GM13977 (cell line): ENCODE data around the gene NEK11.
A peak's percentile ranks its signal among the peaks of the same experiment; 100 is the strongest.
"Not testable (repeated sequence)": the region's sequence is repeated elsewhere in the genome, so short reads cannot be mapped to it uniquely, and the experiment has no call there.

ENCODE experiments used
- DNase-seq: peaks from one replicate; pipeline ENCODE4 v3.0.0; 2012; ENCODE audit warnings: low spot score
- in situ Hi-C: fragments of 300-500 bp; cut with MboI; formaldehyde crosslinking; loops from one replicate; pipeline ENCODE4 v1.12.0; 2022; ENCODE audit warnings: low sequenced_read_pairs, low pct_unique_long_range_greater_than_20kb, mixed read lengths, inconsistent platforms; ENCODE audit not compliant: unreplicated experiment
- TF ChIP-seq, protein P1 (sequence below): IDR thresholded peaks from 2 replicates; pipeline ENCODE4 v1.5.1; 2012; ENCODE audit warnings: mild to moderate bottlenecking, control low read depth; ENCODE audit not compliant: insufficient read depth; ENCODE audit errors: extremely low read depth, missing control alignments

Gene NEK11

DNA sequence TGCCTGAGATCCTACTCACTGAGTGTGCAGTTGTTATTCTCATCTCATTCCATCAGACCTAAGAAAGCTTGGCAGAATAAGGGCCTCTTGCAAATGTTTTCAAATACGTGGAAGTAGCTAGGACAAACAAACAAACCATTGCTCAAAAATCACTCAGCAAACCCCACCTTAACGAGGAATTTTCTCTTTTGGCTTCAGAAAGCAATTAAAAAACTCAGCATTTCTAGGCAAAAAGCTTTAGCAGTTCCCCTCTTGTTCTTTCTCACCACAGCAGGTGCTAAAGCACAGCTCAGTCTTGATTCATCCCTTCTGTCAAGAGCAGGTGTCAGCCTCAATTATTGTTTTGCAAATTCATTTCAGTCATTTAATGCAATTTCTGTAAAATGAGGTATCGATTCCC, 296.3 kb downstream of the NEK11 start:
- DNase-seq, result no peak
- in situ Hi-C loops, result no loop called here
- TF ChIP-seq, protein P1, sequence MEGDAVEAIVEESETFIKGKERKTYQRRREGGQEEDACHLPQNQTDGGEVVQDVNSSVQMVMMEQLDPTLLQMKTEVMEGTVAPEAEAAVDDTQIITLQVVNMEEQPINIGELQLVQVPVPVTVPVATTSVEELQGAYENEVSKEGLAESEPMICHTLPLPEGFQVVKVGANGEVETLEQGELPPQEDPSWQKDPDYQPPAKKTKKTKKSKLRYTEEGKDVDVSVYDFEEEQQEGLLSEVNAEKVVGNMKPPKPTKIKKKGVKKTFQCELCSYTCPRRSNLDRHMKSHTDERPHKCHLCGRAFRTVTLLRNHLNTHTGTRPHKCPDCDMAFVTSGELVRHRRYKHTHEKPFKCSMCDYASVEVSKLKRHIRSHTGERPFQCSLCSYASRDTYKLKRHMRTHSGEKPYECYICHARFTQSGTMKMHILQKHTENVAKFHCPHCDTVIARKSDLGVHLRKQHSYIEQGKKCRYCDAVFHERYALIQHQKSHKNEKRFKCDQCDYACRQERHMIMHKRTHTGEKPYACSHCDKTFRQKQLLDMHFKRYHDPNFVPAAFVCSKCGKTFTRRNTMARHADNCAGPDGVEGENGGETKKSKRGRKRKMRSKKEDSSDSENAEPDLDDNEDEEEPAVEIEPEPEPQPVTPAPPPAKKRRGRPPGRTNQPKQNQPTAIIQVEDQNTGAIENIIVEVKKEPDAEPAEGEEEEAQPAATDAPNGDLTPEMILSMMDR, result no peak

DNA sequence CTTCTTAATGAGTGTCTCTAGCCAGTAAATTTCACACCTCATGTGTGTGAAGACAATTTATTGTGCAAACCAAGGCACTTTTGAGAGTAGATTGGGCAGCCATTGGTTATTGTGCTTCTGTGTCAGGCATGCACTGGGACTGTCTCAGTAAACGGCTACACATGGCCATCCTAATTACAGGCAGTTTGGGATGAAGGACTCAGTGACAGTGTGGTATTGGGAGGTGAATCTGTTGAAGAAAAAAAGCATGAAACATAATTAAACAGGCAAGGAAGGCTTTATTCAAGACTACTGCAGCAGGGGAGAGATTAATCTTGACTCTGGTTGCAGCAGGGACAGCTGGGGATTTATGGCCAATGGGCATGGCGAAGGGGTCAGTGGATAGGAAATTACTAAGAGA, 297.1 kb downstream of the NEK11 start:
- in situ Hi-C loops, result no loop called here
- no peak for DNase-seq
- TF ChIP-seq, protein P1, result no peak

DNA sequence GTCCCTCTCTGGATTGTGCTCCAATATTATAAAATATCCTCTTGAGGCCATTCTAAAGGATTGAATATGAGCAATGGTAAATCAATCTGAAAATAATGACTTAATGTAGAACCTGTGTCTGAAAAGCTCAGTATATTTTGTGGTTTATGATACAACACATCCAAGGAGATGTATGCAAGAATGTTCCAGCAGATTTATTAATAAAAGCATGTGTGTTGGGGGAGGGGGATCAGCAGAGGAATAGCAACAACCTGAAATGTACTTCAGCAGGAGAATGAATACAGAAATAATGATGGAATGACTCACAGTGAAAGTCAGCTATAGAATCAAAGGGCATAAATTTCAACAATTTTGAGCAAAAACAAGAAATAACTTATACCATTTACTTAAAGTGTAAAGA, 298.2 kb downstream of the NEK11 start:
- TF ChIP-seq, protein P1, result no peak
- in situ Hi-C loops, result no loop called here
- DNase-seq, result no peak

DNA sequence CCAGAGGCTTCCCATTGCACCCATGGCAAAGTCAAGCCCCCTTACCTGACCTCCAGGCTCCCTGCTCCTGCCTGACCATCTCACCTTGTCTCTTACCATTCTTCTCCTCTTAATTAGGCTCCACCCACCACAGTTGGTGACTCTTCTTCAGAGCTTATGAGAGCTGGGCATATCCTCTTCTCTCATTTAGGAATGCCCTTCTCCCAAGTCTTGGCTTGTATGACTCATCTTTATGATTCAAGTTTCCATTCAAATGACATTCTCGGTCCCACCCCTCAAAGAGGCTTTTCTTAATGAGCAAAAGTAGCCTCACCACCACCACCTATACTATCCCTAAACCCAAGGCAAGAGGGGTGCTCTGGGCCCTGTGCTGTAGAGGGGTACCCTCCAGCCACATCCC, 299.6 kb downstream of the NEK11 start:
- no peak for DNase-seq
- TF ChIP-seq, protein P1, result no peak
- in situ Hi-C loops, result no loop called here

DNA sequence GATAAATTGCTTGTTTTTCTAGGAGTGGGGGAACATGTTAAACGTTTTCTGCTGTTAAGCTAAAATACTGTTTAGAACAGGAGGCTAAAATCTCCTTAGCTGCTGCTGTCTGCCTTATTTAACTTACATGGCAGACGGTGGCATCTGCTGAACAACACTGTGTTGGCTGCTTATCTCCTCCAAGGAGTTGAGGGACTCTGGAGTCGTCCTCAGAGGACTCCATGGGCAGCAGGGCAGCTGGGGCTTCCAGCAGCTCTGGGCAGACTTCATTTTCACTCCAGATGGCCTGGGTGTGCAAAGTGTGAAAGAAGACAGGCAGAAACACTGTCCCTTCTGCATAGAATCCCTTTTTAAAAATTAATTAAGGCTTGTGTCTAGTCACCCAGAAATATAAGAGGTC, 302.0 kb downstream of the NEK11 start:
- TF ChIP-seq, protein P1, result no peak
- in situ Hi-C loops, result no loop called here
- no peak for DNase-seq

DNA sequence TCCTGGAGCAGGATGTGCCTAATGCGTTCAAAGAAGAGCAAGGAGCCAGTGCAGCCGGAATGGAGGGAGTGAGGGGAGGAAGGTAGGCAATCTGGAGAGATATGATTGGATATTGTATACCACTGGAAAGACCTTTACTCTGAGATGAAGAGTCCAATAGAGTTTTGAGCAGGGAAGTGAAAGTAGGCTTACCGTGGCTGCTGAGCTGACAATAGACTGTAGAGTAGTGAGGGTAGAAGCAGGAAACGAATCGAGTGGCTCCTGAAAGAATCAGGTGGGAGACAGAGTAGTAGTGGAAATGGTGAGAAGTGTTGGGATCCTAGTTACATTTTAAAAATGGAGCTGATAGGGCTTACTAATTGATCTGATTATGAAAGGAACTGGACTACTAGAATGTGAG, 303.1 kb downstream of the NEK11 start:
- TF ChIP-seq, protein P1, result no peak
- peak; percentile 14 for DNase-seq
- in situ Hi-C loops, result no loop called here

DNA sequence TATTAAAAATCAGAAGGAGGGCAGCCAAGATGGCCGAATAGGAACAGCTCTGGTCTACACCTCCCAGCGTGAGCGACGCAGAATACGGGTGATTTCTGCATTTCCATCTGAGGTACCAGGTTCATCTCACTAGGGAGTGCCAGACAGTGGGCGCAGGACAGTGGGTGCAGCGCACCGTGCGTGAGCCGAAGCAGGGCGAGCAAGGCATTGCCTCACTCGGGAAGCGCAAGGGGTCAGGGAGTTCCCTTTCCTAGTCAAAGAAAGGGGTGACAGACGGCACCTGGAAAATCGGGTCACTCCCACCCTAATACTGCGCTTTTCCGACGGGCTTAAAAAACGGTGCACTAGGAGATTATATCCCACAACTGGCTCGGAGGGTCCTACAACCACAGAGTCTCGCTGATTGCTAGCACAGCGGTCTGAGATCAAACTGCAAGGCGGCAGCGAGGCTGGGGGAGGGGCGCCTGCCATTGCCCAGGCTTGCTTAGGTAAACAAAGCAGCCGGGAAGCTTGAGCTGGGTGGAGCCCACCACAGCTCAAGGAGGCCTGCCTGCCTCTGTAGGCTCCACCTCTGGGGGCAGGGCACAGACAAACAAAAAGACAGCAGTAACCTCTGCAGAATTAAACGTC, 304.9 kb downstream of the NEK11 start:
- DNase-seq, in situ Hi-C loops: not testable (repeated sequence)
